H1 (cell line): ENCODE data around the gene GALNT15. TPM values are rescaled to one million over a fixed set of nuclear protein-coding genes. Genes with fewer than 3 reads are reported as not detected.

Experiments used
- ASH2L ChIP-seq: fragments of 200-600, 300-600 bp; sonication (generic); IDR thresholded peaks from one replicate; pipeline ENCODE4 v1.7.1; 2017; ENCODE audit warnings: low read length
- KDM1A ChIP-seq: fragments of 200-600, 300-600 bp; sonication (generic); IDR thresholded peaks from 2 replicates; pipeline ENCODE4 v1.7.1; 2016; ENCODE audit warnings: mild to moderate bottlenecking, low read length, borderline replicate concordance
- RFX5 ChIP-seq: IDR thresholded peaks from 2 replicates; pipeline ENCODE4 v1.6.1; 2011; ENCODE audit warnings: low read depth, low read length, improper control_type of control experiment, borderline replicate concordance
- SAP30 ChIP-seq: fragments of 300-600 bp; sonication (generic); IDR thresholded peaks from 2 replicates; pipeline ENCODE4 v1.7.1; 2012; ENCODE audit warnings: low read length, moderate library complexity, mild to moderate bottlenecking, inconsistent platforms; ENCODE audit not compliant: insufficient read depth, insufficient replicate concordance
- polyA plus RNA-seq, 7 experiments: library from polyadenylated mRNA; depleted of rRNA in 3 of 7; stranded (reverse) in 5 of 7; unstranded in 2 of 7; fragments of >200 nt in 5 of 7; fragments of 200-250 nt in 2 of 7; gene quantifications; 1 replicate in 5 of 7; 2 replicates in 1 of 7; 4 replicates in 1 of 7; pipeline versions ENCODE4 v1.2.1 to v1.2.3, GENCODE V29; 2011 to 2013; ENCODE audit warnings: missing spikeins in 2 of 7, mixed read lengths in 2 of 7
- total RNA-seq: library from RNA; stranded (reverse); fragmentation: NEBNext Ultra II Directional; extraction: Animal tissue kit (Norgen Biotek cat#: 25700); gene quantifications from 2 replicates; pipeline ENCODE4 v1.2.1, GENCODE V29; 2021
- TF ChIP-seq, protein P1 (sequence below): fragments of 300-600 bp; sonication (generic); IDR thresholded peaks from 2 replicates; pipeline ENCODE4 v1.7.1; 2012; ENCODE audit warnings: low read length, moderate library complexity, mild to moderate bottlenecking, inconsistent platforms; ENCODE audit not compliant: insufficient replicate concordance

GALNT15 gene
- total and polyA plus RNA-seq, 2 of the 8 experiments (the other 6 are each of a cell fraction or from before 2014, with no cell fraction given): 0.02 TPM; not detected in 1

DNA sequence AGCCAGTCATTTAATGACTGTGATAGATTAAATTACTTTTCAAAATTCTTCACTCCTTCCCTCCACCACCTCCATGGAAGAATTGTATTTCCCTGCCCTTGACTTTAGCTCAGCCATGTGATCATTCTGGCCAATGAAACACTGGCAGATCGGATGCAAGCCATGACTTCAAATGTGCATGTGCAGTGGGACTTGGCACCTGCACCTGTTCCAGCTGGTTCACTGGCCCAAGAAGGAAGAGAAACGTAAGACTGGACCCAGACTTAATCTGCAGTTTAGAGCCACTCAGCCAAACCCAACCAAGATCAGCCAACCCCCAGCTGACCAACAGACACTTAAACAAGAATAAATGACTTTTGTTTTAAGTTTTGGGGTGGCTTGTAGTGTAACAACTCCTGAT is 78.5 kb downstream of the GALNT15 start (continued):
- TF ChIP-seq, protein P1, sequence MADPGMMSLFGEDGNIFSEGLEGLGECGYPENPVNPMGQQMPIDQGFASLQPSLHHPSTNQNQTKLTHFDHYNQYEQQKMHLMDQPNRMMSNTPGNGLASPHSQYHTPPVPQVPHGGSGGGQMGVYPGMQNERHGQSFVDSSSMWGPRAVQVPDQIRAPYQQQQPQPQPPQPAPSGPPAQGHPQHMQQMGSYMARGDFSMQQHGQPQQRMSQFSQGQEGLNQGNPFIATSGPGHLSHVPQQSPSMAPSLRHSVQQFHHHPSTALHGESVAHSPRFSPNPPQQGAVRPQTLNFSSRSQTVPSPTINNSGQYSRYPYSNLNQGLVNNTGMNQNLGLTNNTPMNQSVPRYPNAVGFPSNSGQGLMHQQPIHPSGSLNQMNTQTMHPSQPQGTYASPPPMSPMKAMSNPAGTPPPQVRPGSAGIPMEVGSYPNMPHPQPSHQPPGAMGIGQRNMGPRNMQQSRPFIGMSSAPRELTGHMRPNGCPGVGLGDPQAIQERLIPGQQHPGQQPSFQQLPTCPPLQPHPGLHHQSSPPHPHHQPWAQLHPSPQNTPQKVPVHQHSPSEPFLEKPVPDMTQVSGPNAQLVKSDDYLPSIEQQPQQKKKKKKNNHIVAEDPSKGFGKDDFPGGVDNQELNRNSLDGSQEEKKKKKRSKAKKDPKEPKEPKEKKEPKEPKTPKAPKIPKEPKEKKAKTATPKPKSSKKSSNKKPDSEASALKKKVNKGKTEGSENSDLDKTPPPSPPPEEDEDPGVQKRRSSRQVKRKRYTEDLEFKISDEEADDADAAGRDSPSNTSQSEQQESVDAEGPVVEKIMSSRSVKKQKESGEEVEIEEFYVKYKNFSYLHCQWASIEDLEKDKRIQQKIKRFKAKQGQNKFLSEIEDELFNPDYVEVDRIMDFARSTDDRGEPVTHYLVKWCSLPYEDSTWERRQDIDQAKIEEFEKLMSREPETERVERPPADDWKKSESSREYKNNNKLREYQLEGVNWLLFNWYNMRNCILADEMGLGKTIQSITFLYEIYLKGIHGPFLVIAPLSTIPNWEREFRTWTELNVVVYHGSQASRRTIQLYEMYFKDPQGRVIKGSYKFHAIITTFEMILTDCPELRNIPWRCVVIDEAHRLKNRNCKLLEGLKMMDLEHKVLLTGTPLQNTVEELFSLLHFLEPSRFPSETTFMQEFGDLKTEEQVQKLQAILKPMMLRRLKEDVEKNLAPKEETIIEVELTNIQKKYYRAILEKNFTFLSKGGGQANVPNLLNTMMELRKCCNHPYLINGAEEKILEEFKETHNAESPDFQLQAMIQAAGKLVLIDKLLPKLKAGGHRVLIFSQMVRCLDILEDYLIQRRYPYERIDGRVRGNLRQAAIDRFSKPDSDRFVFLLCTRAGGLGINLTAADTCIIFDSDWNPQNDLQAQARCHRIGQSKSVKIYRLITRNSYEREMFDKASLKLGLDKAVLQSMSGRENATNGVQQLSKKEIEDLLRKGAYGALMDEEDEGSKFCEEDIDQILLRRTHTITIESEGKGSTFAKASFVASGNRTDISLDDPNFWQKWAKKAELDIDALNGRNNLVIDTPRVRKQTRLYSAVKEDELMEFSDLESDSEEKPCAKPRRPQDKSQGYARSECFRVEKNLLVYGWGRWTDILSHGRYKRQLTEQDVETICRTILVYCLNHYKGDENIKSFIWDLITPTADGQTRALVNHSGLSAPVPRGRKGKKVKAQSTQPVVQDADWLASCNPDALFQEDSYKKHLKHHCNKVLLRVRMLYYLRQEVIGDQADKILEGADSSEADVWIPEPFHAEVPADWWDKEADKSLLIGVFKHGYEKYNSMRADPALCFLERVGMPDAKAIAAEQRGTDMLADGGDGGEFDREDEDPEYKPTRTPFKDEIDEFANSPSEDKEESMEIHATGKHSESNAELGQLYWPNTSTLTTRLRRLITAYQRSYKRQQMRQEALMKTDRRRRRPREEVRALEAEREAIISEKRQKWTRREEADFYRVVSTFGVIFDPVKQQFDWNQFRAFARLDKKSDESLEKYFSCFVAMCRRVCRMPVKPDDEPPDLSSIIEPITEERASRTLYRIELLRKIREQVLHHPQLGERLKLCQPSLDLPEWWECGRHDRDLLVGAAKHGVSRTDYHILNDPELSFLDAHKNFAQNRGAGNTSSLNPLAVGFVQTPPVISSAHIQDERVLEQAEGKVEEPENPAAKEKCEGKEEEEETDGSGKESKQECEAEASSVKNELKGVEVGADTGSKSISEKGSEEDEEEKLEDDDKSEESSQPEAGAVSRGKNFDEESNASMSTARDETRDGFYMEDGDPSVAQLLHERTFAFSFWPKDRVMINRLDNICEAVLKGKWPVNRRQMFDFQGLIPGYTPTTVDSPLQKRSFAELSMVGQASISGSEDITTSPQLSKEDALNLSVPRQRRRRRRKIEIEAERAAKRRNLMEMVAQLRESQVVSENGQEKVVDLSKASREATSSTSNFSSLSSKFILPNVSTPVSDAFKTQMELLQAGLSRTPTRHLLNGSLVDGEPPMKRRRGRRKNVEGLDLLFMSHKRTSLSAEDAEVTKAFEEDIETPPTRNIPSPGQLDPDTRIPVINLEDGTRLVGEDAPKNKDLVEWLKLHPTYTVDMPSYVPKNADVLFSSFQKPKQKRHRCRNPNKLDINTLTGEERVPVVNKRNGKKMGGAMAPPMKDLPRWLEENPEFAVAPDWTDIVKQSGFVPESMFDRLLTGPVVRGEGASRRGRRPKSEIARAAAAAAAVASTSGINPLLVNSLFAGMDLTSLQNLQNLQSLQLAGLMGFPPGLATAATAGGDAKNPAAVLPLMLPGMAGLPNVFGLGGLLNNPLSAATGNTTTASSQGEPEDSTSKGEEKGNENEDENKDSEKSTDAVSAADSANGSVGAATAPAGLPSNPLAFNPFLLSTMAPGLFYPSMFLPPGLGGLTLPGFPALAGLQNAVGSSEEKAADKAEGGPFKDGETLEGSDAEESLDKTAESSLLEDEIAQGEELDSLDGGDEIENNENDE: no peak
- TF ChIP-seq SAP30: no peak
- TF ChIP-seq KDM1A: no peak
- TF ChIP-seq RFX5: no peak
- no peak for TF ChIP-seq ASH2L
